ENCODE results near the gene TOGARAM1.

GRCh38 chr14:44981198-44981597 is 19.2 kb downstream of the TOGARAM1 start:
- TF ChIP-seq YY1 (tag by site-specific recombination; IDR thresholded peaks at IDR 0.05) (no peak), ZNF391 (tag by site-specific recombination; IDR thresholded peaks at IDR 0.05; ENCODE audit: borderline replicate concordance, low read depth) (no peak), ZNF580 (tag by site-specific recombination; IDR thresholded peaks at IDR 0.05) (no peak), CTCF (tag by site-specific recombination; IDR thresholded peaks at IDR 0.05) (no peak), ZSCAN23 (tag by site-specific recombination; IDR thresholded peaks at IDR 0.05) (no peak), SCRT2 (tag by site-specific recombination; IDR thresholded peaks at IDR 0.05) (no peak), ZNF138 (tag by site-specific recombination; IDR thresholded peaks at IDR 0.05; ENCODE audit: borderline replicate concordance) (no peak), ZNF585B (tag by site-specific recombination; IDR thresholded peaks at IDR 0.05) (no peak)
